GM23248 (cell line): Measurements from ENCODE around the gene TTYH1.

Experiments used
- EZH2 ChIP-seq: fragments of 200-600 bp; sonication (generic); IDR thresholded peaks from 2 replicates; pipeline ENCODE4 v1.6.1; 2018; ENCODE audit warnings: antibody characterized with exemption, mild to moderate bottlenecking; ENCODE audit not compliant: insufficient read depth, poor library complexity, severe bottlenecking
- EZH2phosphoT487 ChIP-seq: fragments of 200-600 bp; sonication (generic); IDR thresholded peaks from 2 replicates; pipeline ENCODE4 v1.6.1; 2018; ENCODE audit warnings: antibody characterized with exemption, moderate library complexity, mild to moderate bottlenecking, low read depth; ENCODE audit not compliant: insufficient read depth

DNA sequence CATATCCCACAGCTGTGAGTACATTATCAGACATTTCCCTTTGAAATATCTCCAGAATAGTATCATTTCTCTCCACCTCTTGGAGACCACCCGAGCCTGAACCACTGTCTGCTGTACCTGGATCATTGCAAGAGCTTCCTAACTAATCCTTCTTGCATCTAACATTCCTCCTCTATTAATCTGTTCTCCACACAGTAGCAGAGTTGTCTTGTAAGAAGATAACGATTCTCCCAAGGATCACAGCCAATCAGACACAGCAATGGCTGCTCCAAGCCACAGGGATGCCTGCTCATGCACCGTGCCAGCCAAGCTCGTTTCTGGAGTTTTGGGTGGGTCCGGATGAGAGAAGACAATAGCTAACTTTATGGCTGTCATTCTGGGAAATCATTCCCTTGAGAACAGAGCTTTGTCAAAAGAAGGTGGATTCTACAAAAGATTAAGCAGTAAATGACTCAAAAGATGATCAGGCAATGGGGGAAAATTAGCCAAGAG lies 36.0 kb upstream of the TTYH1 start:
- no peak for TF ChIP-seq EZH2
- TF ChIP-seq EZH2phosphoT487, result no peak
